Karpas-422 (cell line): ENCODE measurements around the gene FAM217A. TPM values are rescaled to one million over a fixed set of nuclear protein-coding genes. Genes with fewer than 3 reads are reported as not detected.

Source experiments
- DNase-seq: peaks from one replicate; pipeline ENCODE4 v3.0.0-alpha.2; 2015
- H2AFZ ChIP-seq: fragments of 200-600 bp; sonication (generic); 2 replicates; pipeline ENCODE4 v1.6.1; 2014; ENCODE audit warnings: antibody characterized with exemption, low read length, mixed read lengths
- H3K27ac ChIP-seq: fragments of 200-600 bp; sonication (generic); 2 replicates; pipeline ENCODE4 v1.5.1; 2014; ENCODE audit warnings: mild to moderate bottlenecking, low read length, moderate library complexity
- H3K27me3 ChIP-seq: fragments of 200-600 bp; sonication (generic); 2 replicates; pipeline ENCODE4 v1.6.1; 2014; ENCODE audit warnings: low read length, mixed read lengths
- H3K36me3 ChIP-seq: fragments of 200-600 bp; sonication (generic); 2 replicates; pipeline ENCODE4 v1.6.1; 2014; ENCODE audit warnings: low read length, mixed read lengths; ENCODE audit not compliant: insufficient read depth
- H3K4me1 ChIP-seq: fragments of 200-600 bp; sonication (generic); 2 replicates; pipeline ENCODE4 v1.6.1; 2014; ENCODE audit warnings: mild to moderate bottlenecking, low read length, mixed read lengths
- H3K4me2 ChIP-seq: fragments of 200-600 bp; sonication (generic); 2 replicates; pipeline ENCODE4 v1.6.1; 2014; ENCODE audit warnings: low read length, low read depth, mild to moderate bottlenecking; ENCODE audit not compliant: poor library complexity, severe bottlenecking
- H3K4me3 ChIP-seq: fragments of 200-600 bp; sonication (generic); 2 replicates; pipeline ENCODE4 v1.5.1; 2014; ENCODE audit warnings: mild to moderate bottlenecking, antibody characterized with exemption, low read length, mixed read lengths
- H3K79me2 ChIP-seq: fragments of 200-600 bp; sonication (generic); 2 replicates; pipeline ENCODE4 v1.6.1; 2014; ENCODE audit warnings: mild to moderate bottlenecking, low read length, mixed read lengths
- H3K9ac ChIP-seq: fragments of 200-600 bp; sonication (generic); 2 replicates; pipeline ENCODE4 v1.6.0; 2014; ENCODE audit warnings: low read length
- H3K9me2 ChIP-seq: fragments of 200-600 bp; sonication (generic), shearing (Covaris generic); replicated peaks from 2 replicates; pipeline ENCODE4 v1.6.0; 2014; ENCODE audit warnings: mild to moderate bottlenecking, low read length, moderate library complexity; ENCODE audit not compliant: insufficient read depth
- H3K9me3 ChIP-seq: fragments of 300-700, 200-600 bp; sonication (generic); 2 replicates; pipeline ENCODE4 v1.6.1; 2014; ENCODE audit warnings: low read length, mixed read lengths
- H4K20me1 ChIP-seq: fragments of 200-600 bp; sonication (generic); 2 replicates; pipeline ENCODE4 v1.6.1; 2014; ENCODE audit warnings: mild to moderate bottlenecking, antibody characterized with exemption, low read length, low read depth; ENCODE audit not compliant: insufficient read depth
- total RNA-seq: library from RNA; depleted of rRNA; stranded (reverse); fragments of >200 nt; shearing (Covaris generic); gene quantifications from 2 replicates; pipeline ENCODE4 v1.2.3, GENCODE V29; 2014; ENCODE audit warnings: low replicate concordance

FAM217A gene
- total RNA-seq, 1 experiment from 2014 or later, result not detected

GRCh38 chr6:4071330-4071729 lies 7.6 kb downstream of the FAM217A start:
- Histone ChIP-seq H3K4me1 (no peaks in the 10 kb centered on the region), H2AFZ (no peak overlapping the region), H4K20me1 (no peaks in the 10 kb centered on the region), H3K9me2 (no peaks in the 10 kb centered on the region), H3K36me3 (no peaks in the 10 kb centered on the region), H3K79me2 (no peaks in the 10 kb centered on the region), H3K4me2 (no peak overlapping the region), H3K9ac (no peak overlapping the region), H3K4me3 (no peak overlapping the region), H3K27me3 (no peaks in the 10 kb centered on the region), H3K27ac (no peak overlapping the region), H3K9me3 (no peaks in the 10 kb centered on the region)
- DNase-seq, result no peak

- no peak for DNase-seq
- Histone ChIP-seq H3K36me3 (peaks cover 9% of the 10 kb centered on the region; the same call in 1 of the 2 replicates), H3K4me3 (no peak overlapping the region), H3K9ac (no peak overlapping the region), H3K9me3 (no peaks in the 10 kb centered on the region), H3K79me2 (no peaks in the 10 kb centered on the region), H3K27ac (no peak overlapping the region), H3K4me2 (no peak overlapping the region), H3K9me2 (no peaks in the 10 kb centered on the region), H2AFZ (no peak overlapping the region), H4K20me1 (no peaks in the 10 kb centered on the region; the same call in 1 of the 2 replicates), H3K27me3 (no peaks in the 10 kb centered on the region), H3K4me1 (no peaks in the 10 kb centered on the region)
Measured at GRCh38 chr6:4069199-4069598, 9.7 kb downstream of the FAM217A start.

GRCh38 chr6:4067673-4068072 lies 11.3 kb downstream of the FAM217A start:
- Histone ChIP-seq H3K79me2 (no peaks in the 10 kb centered on the region), H2AFZ (no peak overlapping the region), H3K4me3 (no peak overlapping the region), H3K4me1 (no peaks in the 10 kb centered on the region), H3K9me2 (no peaks in the 10 kb centered on the region), H3K36me3 (peaks cover 25% of the 10 kb centered on the region), H3K27ac (no peak overlapping the region), H4K20me1 (peaks cover 4% of the 10 kb centered on the region; the same call in 1 of the 2 replicates), H3K9ac (no peak overlapping the region), H3K9me3 (no peaks in the 10 kb centered on the region), H3K4me2 (no peak overlapping the region), H3K27me3 (no peaks in the 10 kb centered on the region)
- DNase-seq, result no peak

GRCh38 chr6:4066029-4066755 lies 12.7 kb downstream of the FAM217A start:
- no peak overlapping the region for H3K4me3 ChIP-seq

GRCh38 chr6:4059115-4059777 lies 19.7 kb downstream of the FAM217A start:
- no peaks in the 10 kb centered on the region for H3K4me1 ChIP-seq
- H2AFZ ChIP-seq, result no peak overlapping the region
- no peaks in the 10 kb centered on the region for H3K9me3 ChIP-seq
- no peak overlapping the region for H3K4me3 ChIP-seq
- no peak overlapping the region for H3K9ac ChIP-seq
- H3K79me2 ChIP-seq, result 0 out of 2 replicates have a peak, but pooled peaks cover 2% of the 10 kb centered on the region
- peaks cover 7% of the 10 kb centered on the region; the same call in 1 of the 2 replicates for H4K20me1 ChIP-seq
- H3K27me3 ChIP-seq, result no peaks in the 10 kb centered on the region
- H3K4me2 ChIP-seq, result no peak overlapping the region
- H3K9me2 ChIP-seq, result no peaks in the 10 kb centered on the region
- H3K27ac ChIP-seq, result no peak overlapping the region
- DNase-seq, result no peak
- H3K36me3 ChIP-seq, result peaks cover 87% of the 10 kb centered on the region

More at GRCh38 chr6:4066029-4066755, 12.7 kb downstream of the FAM217A start:
- H2AFZ ChIP-seq, result no peak overlapping the region
- H3K4me2 ChIP-seq, result no peak overlapping the region
- DNase-seq, result no peak
- no peaks in the 10 kb centered on the region for H3K79me2 ChIP-seq
- peaks cover 7% of the 10 kb centered on the region; the same call in 1 of the 2 replicates for H4K20me1 ChIP-seq
- no peaks in the 10 kb centered on the region for H3K9me2 ChIP-seq
- H3K9me3 ChIP-seq, result no peaks in the 10 kb centered on the region
- no peaks in the 10 kb centered on the region for H3K27me3 ChIP-seq
- H3K27ac ChIP-seq, result no peak overlapping the region
- H3K36me3 ChIP-seq, result peaks cover 40% of the 10 kb centered on the region
- H3K9ac ChIP-seq, result no peak overlapping the region
- H3K4me1 ChIP-seq, result no peaks in the 10 kb centered on the region

- Histone ChIP-seq H3K36me3 (peaks cover 85% of the 10 kb centered on the region), H3K9me3 (no peaks in the 10 kb centered on the region), H3K4me3 (no peak overlapping the region), H3K9me2 (no peaks in the 10 kb centered on the region), H3K27me3 (no peaks in the 10 kb centered on the region), H3K79me2 (0 out of 2 replicates have a peak, but pooled peaks cover 2% of the 10 kb centered on the region), H3K4me2 (no peak overlapping the region), H2AFZ (no peak overlapping the region), H3K9ac (no peak overlapping the region), H3K27ac (no peak overlapping the region), H4K20me1 (peaks cover 8% of the 10 kb centered on the region; the same call in 1 of the 2 replicates), H3K4me1 (no peaks in the 10 kb centered on the region)
- no peak for DNase-seq
Measured at GRCh38 chr6:4057036-4057435, 21.9 kb downstream of the FAM217A start.

GRCh38 chr6:4055420-4056041 lies 23.4 kb downstream of the FAM217A start:
- Histone ChIP-seq H3K4me1 (no peaks in the 10 kb centered on the region), H3K9me2 (no peaks in the 10 kb centered on the region), H3K36me3 (peaks cover 85% of the 10 kb centered on the region; the same call in 1 of the 2 replicates), H2AFZ (no peak overlapping the region), H4K20me1 (0 out of 2 replicates have a peak, but pooled peaks cover 7% of the 10 kb centered on the region), H3K4me3 (no peak overlapping the region), H3K9me3 (no peaks in the 10 kb centered on the region), H3K9ac (no peak overlapping the region), H3K4me2 (no peak overlapping the region), H3K27ac (no peak overlapping the region), H3K27me3 (no peaks in the 10 kb centered on the region), H3K79me2 (0 out of 2 replicates have a peak, but pooled peaks cover 3% of the 10 kb centered on the region)
- no peak for DNase-seq

- Histone ChIP-seq H4K20me1 (0 out of 2 replicates have a peak, but pooled peaks cover 7% of the 10 kb centered on the region), H3K79me2 (peaks cover 25% of the 10 kb centered on the region), H3K36me3 (peaks cover 80% of the 10 kb centered on the region), H3K9me2 (no peaks in the 10 kb centered on the region), H3K4me1 (no peaks in the 10 kb centered on the region), H2AFZ (no peak overlapping the region), H3K27me3 (no peaks in the 10 kb centered on the region), H3K9ac (no peak overlapping the region), H3K9me3 (no peaks in the 10 kb centered on the region), H3K4me2 (no peak overlapping the region), H3K27ac (no peak overlapping the region), H3K4me3 (no peak overlapping the region)
- DNase-seq, result no peak
Measured at GRCh38 chr6:4049246-4049645, 29.7 kb downstream of the FAM217A start.
